NCI-H446 treated with DMSO at 0.1 percent for 48 hours (cell line): ENCODE data around the gene DST.

Experiments used
- DNase-seq: peaks from one replicate; lab custom pipeline; 2025; lab: John Stamatoyannopoulos, UW

The DST gene

GRCh38 chr6:56642366-56643261 lies at the start of gene DST:
Gene DST (minus strand): TSS chr6:56642889.
- DNase-seq: peak; percentile 62

- DNase-seq: no peak
Measured at GRCh38 chr6:56691814-56692213, 49.1 kb upstream of the DST start.

- no peak for DNase-seq
Measured at GRCh38 chr6:56691286-56691595, 48.6 kb upstream of the DST start.

GRCh38 chr6:56690519-56691285 lies 48.0 kb upstream of the DST start:
- no peak for DNase-seq

- no peak for DNase-seq
Measured at GRCh38 chr6:56689663-56690062, 47.0 kb upstream of the DST start.

GRCh38 chr6:56689114-56689513 lies 46.4 kb upstream of the DST start:
- no peak for DNase-seq

- DNase-seq: no peak
Measured at GRCh38 chr6:56688521-56688920, 45.8 kb upstream of the DST start.

GRCh38 chr6:56687551-56687950 lies 44.9 kb upstream of the DST start:
- no peak for DNase-seq

GRCh38 chr6:56686429-56686828 lies 43.7 kb upstream of the DST start:
- DNase-seq: no peak

GRCh38 chr6:56685994-56686393 lies 43.3 kb upstream of the DST start:
- no peak for DNase-seq

- no peak for DNase-seq
Measured at GRCh38 chr6:56685102-56685733, 42.5 kb upstream of the DST start.

GRCh38 chr6:56684342-56685101 lies 41.8 kb upstream of the DST start:
- no peak for DNase-seq

GRCh38 chr6:56683882-56684281 lies 41.2 kb upstream of the DST start:
- DNase-seq: peak; percentile 29

GRCh38 chr6:56682635-56683034 lies 39.9 kb upstream of the DST start:
- no peak for DNase-seq

- no peak for DNase-seq
Measured at GRCh38 chr6:56677559-56677958, 34.9 kb upstream of the DST start.

GRCh38 chr6:56671651-56672461 lies 29.2 kb upstream of the DST start:
- DNase-seq: peak; percentile 82

- DNase-seq: no peak
Measured at GRCh38 chr6:56671160-56671559, 28.5 kb upstream of the DST start.

GRCh38 chr6:56669041-56669440 lies 26.4 kb upstream of the DST start:
- no peak for DNase-seq

- DNase-seq: no peak
Measured at GRCh38 chr6:56668158-56668557, 25.5 kb upstream of the DST start.

- no peak for DNase-seq
Measured at GRCh38 chr6:56667336-56667735, 24.6 kb upstream of the DST start.

- DNase-seq: no peak
Measured at GRCh38 chr6:56664029-56664428, 21.3 kb upstream of the DST start.
